ENCODE data around the gene AURKB.

DNA sequence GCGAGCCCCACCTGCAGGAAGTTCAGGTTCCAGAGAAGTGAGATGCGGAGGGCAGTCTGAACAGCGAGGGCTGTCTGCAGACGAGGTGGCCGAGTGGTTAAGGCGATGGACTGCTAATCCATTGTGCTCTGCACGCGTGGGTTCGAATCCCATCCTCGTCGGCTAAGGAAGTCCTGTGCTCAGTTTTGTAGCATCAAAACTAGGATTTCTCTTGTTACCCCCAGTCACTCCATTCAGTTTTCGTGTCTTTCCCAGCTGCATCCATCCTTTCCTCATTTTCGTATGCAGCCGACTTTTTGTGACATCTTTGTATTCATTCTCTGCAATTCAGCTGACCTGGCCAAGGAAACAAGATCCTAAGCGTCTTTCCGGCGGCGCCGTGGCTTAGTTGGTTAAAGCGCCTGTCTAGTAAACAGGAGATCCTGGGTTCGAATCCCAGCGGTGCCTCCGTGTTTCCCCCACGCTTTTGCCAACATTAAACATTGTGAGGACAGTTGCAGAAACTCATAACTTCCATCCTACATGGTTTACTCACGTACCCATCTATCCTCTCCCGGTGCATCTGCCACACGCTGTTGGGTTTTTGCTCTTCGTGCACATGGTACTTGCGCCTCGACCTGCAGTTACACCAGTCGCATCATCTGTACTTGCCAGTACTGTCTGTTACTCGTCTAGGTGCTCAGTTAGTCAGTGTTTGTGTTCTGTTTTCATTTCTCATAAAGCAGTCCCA lies 23.4 kb downstream of the AURKB start:
- TF ChIP-seq, protein P1, sequence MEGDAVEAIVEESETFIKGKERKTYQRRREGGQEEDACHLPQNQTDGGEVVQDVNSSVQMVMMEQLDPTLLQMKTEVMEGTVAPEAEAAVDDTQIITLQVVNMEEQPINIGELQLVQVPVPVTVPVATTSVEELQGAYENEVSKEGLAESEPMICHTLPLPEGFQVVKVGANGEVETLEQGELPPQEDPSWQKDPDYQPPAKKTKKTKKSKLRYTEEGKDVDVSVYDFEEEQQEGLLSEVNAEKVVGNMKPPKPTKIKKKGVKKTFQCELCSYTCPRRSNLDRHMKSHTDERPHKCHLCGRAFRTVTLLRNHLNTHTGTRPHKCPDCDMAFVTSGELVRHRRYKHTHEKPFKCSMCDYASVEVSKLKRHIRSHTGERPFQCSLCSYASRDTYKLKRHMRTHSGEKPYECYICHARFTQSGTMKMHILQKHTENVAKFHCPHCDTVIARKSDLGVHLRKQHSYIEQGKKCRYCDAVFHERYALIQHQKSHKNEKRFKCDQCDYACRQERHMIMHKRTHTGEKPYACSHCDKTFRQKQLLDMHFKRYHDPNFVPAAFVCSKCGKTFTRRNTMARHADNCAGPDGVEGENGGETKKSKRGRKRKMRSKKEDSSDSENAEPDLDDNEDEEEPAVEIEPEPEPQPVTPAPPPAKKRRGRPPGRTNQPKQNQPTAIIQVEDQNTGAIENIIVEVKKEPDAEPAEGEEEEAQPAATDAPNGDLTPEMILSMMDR (IDR thresholded peaks at IDR 0.05) = peak in 1 of 3 experiments; percentile 29
- no peak for TF ChIP-seq POLR2AphosphoS5 (IDR thresholded peaks at IDR 0.05; ENCODE audit: insufficient read depth in 1 of 2, low read depth in 1 of 2)

Data from vagina (tissue), 2 donors.